ENCODE data around the gene RBBP8. TPM values are rescaled to one million over a fixed set of nuclear protein-coding genes. Genes with fewer than 3 reads are reported as not detected.
"Not testable (repeated sequence)": the region's sequence is repeated elsewhere in the genome, so short reads cannot be mapped to it uniquely, and the experiment has no call there.

Gene RBBP8
- total RNA-seq (2022) (44.4 and 46.7 TPM in 2 replicates), Bru-seq, nascent RNA (percentile 78 among the genes with signal in this experiment), BruChase-seq, experiment 1, labeled RNA remaining after a 2-hour chase (percentile 76 among the genes with signal in this experiment), BruChase-seq, experiment 2, labeled RNA remaining after a 6-hour chase (percentile 77 among the genes with signal in this experiment)
- long read RNA-seq, transcript RBBP8-201 (19 exons, 3,288 nt), result major isoform, 8 of 19 reads
- long read RNA-seq, partial matches to known transcripts, result 2 of 19 reads
- long read RNA-seq, other reads (novel, unspliced or antisense), result 7 of 19 reads

DNA sequence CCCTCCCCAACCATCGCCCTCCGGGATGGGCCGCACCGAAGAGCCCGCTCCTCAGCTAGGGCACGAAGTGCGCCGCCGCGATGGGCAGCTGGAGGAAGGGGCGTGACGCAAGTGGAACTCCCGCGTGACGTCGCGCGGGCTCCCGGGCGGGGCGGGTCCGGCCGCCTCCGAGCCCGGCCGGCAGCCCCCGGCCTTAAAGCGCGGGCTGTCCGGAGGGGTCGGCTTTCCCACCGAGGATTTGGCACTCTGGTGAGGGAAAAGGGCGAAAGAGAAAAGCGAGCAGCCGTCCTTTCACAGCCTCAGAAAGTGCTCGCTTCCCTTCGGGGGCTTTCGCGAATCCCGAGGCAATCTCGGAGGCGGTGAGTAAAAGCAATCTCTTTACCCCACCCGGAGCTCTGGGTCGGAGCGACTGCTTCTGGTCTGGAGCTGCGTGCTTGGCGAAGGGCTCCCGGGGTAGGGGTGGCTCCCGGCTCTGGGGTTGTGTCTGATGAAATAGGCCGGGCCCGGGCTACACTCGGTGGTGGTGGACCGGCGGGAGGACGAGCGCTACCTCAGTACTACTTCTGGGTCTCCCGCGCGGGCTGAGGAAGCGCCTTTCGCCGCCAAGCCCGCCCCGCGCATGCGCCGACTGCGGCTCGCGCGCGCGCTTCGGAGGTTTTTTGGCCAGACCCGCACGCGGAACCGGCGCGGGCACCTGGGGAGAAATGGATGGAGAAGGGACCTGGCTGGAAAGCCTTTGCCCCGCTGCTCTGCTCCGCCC is at the start of gene RBBP8:
RBBP8 (plus strand) TSS at position 123 of the 760 bp plus-strand sequence. CDS start 3,524 bp downstream, outside the sequence.
- POLR2A ChIA-PET, result interaction anchor here (0.6 to 1.3 kb wide), 17 partner anchors 9 to 941 kb away, joined by 3 to 9 read pairs (median 4); no protein-coding TSS in a partner anchor
- H3K27me3 ChIP-seq (replicated peaks; ENCODE audit: control insufficient read depth, insufficient read depth, low read length), result no peaks in the 10 kb centered on the region
- H3K27me3 Mint-ChIP-seq (ENCODE audit: insufficient read depth, unreplicated experiment), result no peaks in the 10 kb centered on the region
- no peaks in the 10 kb centered on the region for H3K36me3 ChIP-seq (ENCODE audit: control insufficient read depth, insufficient read depth, low read length)
- DNase-seq, result peak; percentile 87 to 90
- H3K4me1 ChIP-seq, result peaks cover 11% of the 10 kb centered on the region; the same call in 1 of the 2 replicates
- H3K9me3 Mint-ChIP-seq (ENCODE audit: unreplicated experiment), result no peaks in the 10 kb centered on the region
- intact Hi-C loops (cut with micrococcal nuclease; ENCODE audit: unreplicated experiment), result loop anchor here (2.0 to 5.0 kb wide), 3 partner anchors 49 to 136 kb away; no protein-coding TSS in a partner anchor
- H3K4me1 Mint-ChIP-seq (ENCODE audit: low read depth, unreplicated experiment), result peaks cover 17% of the 10 kb centered on the region
- no peaks in the 10 kb centered on the region for H3K9me3 ChIP-seq
- CTCF ChIA-PET, result interaction anchor here (0.6 to 1.3 kb wide), 7 partner anchors 9 to 120 kb away, joined by 3 to 11 read pairs (median 4); no protein-coding TSS in a partner anchor
- H3K4me3 Mint-ChIP-seq (ENCODE audit: unreplicated experiment), result peak within 1 kb of the TSS; percentile 92
- peak within 1 kb of the TSS; percentile 51 for H3K4me3 ChIP-seq (ENCODE audit: low read depth, low read length)
- peaks cover 33% of the 10 kb centered on the region for H3K36me3 Mint-ChIP-seq (ENCODE audit: insufficient read depth, unreplicated experiment)
- TF ChIP-seq, protein P1, sequence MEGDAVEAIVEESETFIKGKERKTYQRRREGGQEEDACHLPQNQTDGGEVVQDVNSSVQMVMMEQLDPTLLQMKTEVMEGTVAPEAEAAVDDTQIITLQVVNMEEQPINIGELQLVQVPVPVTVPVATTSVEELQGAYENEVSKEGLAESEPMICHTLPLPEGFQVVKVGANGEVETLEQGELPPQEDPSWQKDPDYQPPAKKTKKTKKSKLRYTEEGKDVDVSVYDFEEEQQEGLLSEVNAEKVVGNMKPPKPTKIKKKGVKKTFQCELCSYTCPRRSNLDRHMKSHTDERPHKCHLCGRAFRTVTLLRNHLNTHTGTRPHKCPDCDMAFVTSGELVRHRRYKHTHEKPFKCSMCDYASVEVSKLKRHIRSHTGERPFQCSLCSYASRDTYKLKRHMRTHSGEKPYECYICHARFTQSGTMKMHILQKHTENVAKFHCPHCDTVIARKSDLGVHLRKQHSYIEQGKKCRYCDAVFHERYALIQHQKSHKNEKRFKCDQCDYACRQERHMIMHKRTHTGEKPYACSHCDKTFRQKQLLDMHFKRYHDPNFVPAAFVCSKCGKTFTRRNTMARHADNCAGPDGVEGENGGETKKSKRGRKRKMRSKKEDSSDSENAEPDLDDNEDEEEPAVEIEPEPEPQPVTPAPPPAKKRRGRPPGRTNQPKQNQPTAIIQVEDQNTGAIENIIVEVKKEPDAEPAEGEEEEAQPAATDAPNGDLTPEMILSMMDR (IDR thresholded peaks at IDR 0.05; ENCODE audit: insufficient read depth in 1 of 2, low read depth in 1 of 2, low read length in 1 of 2, severe bottlenecking in 1 of 2, unreplicated experiment in 1 of 2), result no peak
- BruUV-seq (replicated peaks), result TSS peak; percentile 51
- H3K27ac Mint-ChIP-seq (ENCODE audit: unreplicated experiment), result peak within 1 kb of the TSS; percentile 91

DNA sequence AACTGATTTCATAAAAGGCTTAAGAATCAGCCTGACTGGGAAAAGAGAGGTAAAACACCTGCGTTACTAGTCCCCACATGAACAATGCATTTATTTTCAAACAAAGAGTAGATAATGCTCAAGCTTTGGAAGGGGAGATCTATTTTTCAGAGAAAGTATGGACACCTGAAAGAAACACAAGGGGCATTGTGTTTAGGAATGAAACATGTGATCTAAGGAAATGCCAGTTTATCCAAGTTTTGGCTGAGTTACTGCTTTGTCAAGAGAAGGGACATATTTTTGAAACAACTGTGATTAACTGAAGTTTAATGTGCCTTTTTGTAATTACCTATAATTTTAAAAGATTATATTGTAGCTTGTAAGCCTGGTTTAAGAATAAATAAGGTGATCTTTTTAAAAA is 49.3 kb upstream of the RBBP8 start:
- Histone ChIP-seq H3K4me3 (ENCODE audit: low read depth, low read length) (no peak overlapping the region), H3K9me3 (no peaks in the 10 kb centered on the region), H3K27me3 (replicated peaks; ENCODE audit: control insufficient read depth, insufficient read depth, low read length) (no peaks in the 10 kb centered on the region), H3K36me3 (ENCODE audit: control insufficient read depth, insufficient read depth, low read length) (no peaks in the 10 kb centered on the region), H3K4me1 (peaks cover 10% of the 10 kb centered on the region)
- BruUV-seq (replicated peaks), result no TSS peak
- intact Hi-C loops (cut with micrococcal nuclease; ENCODE audit: unreplicated experiment), result no loop called here
- no peak overlapping the region for H3K4me3 Mint-ChIP-seq (ENCODE audit: unreplicated experiment)
- POLR2A ChIA-PET, result no interaction called here
- H3K27ac Mint-ChIP-seq (ENCODE audit: unreplicated experiment), result no peak overlapping the region
- no peaks in the 10 kb centered on the region for H3K36me3 Mint-ChIP-seq (ENCODE audit: insufficient read depth, unreplicated experiment)
- CTCF ChIA-PET, result no interaction called here
- peaks cover 1% of the 10 kb centered on the region for H3K4me1 Mint-ChIP-seq (ENCODE audit: low read depth, unreplicated experiment)
- DNase-seq, result no peak
- TF ChIP-seq, protein P1 (IDR thresholded peaks at IDR 0.05; ENCODE audit: insufficient read depth in 1 of 2, low read depth in 1 of 2, low read length in 1 of 2, severe bottlenecking in 1 of 2, unreplicated experiment in 1 of 2), result no peak
- no peaks in the 10 kb centered on the region for H3K9me3 Mint-ChIP-seq (ENCODE audit: unreplicated experiment)
- H3K27me3 Mint-ChIP-seq (ENCODE audit: insufficient read depth, unreplicated experiment), result no peaks in the 10 kb centered on the region

DNA sequence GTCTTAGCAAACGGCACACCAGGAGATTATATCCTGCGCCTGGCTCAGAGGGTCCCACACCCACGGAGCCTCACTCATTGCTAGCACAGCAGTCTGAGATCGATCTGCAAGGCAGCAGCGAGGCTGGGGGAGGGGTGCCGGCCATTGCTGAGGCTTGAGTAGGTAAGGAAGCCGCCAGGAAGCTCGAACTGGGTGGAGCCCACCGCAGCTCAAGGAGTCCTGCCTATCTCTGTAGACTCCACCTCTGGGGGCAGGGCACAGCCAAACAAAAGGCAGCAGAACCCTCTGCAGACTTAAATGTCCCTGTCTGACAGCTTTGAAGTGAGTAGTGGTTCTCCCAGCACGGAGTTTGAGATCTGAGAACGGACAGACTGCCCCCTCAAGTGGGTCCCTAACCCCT is 47.4 kb upstream of the RBBP8 start:
- H3K36me3 ChIP-seq (ENCODE audit: control insufficient read depth, insufficient read depth, low read length); BruUV-seq (replicated peaks); H3K4me3 ChIP-seq (ENCODE audit: low read depth, low read length); H3K4me1 ChIP-seq; H3K36me3 Mint-ChIP-seq (ENCODE audit: insufficient read depth, unreplicated experiment); POLR2A ChIA-PET; H3K4me1 Mint-ChIP-seq (ENCODE audit: low read depth, unreplicated experiment); intact Hi-C loops (cut with micrococcal nuclease; ENCODE audit: unreplicated experiment); H3K27me3 ChIP-seq (replicated peaks; ENCODE audit: control insufficient read depth, insufficient read depth, low read length); H3K9me3 ChIP-seq; H3K27ac Mint-ChIP-seq (ENCODE audit: unreplicated experiment); CTCF ChIA-PET; DNase-seq; H3K27me3 Mint-ChIP-seq (ENCODE audit: insufficient read depth, unreplicated experiment); H3K9me3 Mint-ChIP-seq (ENCODE audit: unreplicated experiment): not testable (repeated sequence)
- H3K4me3 Mint-ChIP-seq (ENCODE audit: unreplicated experiment), result peak overlapping the region; percentile 56

Data from Caco-2 (cell line).